ENCODE results near the gene EEF2KMT. TPM values are rescaled to one million over a fixed set of nuclear protein-coding genes. Genes with fewer than 3 reads are reported as not detected.

EEF2KMT gene
- total and polyA plus RNA-seq, 2 of the 13 experiments (the other 11 are each of a cell fraction or from before 2014, with no cell fraction given): 10.7 to 26.9 TPM

DNA sequence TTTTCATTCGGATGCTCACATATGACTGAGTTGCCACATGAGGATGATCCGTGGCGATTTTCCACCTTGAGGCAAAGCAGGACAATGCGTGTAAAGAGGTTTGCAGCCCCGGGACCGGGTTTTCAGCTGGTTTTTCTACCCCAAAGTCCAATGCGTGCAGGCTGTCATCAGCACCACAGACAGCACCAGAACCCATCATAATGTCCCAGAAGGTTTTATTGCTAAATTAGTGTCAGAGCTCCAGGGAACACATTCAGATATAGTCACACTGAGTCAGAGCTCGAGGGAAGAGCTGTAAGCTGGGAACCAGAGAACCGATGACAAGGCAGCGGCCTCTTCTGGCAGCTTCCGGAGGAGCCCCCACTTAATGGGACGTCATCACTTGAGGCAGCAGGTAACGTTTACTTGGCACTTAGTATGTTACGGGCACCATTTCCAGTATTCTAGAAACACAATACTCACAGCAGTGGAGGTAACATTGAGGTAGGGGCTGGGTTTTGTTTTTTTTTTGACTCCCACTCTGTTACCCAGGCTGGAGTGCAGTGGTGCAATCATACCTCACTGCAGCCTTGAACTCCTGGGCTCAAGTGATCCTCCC is 54.9 kb downstream of the EEF2KMT start (continued):
- TF ChIP-seq E2F2 (CRISPR knock-in tag; IDR thresholded peaks at IDR 0.05; ENCODE audit: borderline replicate concordance): 0 out of 2 replicates have a peak, but pooled peaks have one; percentile 39
- TF ChIP-seq ZNF543 (CRISPR knock-in tag; IDR thresholded peaks at IDR 0.05): 0 out of 2 replicates have a peak, but pooled peaks have one; percentile 8
- TF ChIP-seq STAG1 (CRISPR knock-in tag; IDR thresholded peaks at IDR 0.05): peak; percentile 85
- TF ChIP-seq GABPB1 (CRISPR knock-in tag; IDR thresholded peaks at IDR 0.05): peak; percentile 38; the same call in 1 of the 2 replicates
- TF ChIP-seq CREB1 (IDR thresholded peaks at IDR 0.05): peak; percentile 91
- TF ChIP-seq CREB1 (CRISPR knock-in tag; IDR thresholded peaks at IDR 0.05): peak; percentile 72
- no peak for TF ChIP-seq RARA (CRISPR knock-in tag; IDR thresholded peaks at IDR 0.05)
- TF ChIP-seq MED1 (CRISPR knock-in tag; IDR thresholded peaks at IDR 0.05): peak; percentile 51; the same call in 1 of the 2 replicates
- peak; percentile 63; the same call in 1 of the 2 replicates for TF ChIP-seq ERF (CRISPR knock-in tag; IDR thresholded peaks at IDR 0.05)
- TF ChIP-seq ZNF770 (CRISPR knock-in tag; IDR thresholded peaks at IDR 0.05): peak; percentile 34; the same call in 1 of the 2 replicates
- TF ChIP-seq ZNF569 (CRISPR knock-in tag; IDR thresholded peaks at IDR 0.05; ENCODE audit: borderline replicate concordance): no peak
- TF ChIP-seq, protein P1, sequence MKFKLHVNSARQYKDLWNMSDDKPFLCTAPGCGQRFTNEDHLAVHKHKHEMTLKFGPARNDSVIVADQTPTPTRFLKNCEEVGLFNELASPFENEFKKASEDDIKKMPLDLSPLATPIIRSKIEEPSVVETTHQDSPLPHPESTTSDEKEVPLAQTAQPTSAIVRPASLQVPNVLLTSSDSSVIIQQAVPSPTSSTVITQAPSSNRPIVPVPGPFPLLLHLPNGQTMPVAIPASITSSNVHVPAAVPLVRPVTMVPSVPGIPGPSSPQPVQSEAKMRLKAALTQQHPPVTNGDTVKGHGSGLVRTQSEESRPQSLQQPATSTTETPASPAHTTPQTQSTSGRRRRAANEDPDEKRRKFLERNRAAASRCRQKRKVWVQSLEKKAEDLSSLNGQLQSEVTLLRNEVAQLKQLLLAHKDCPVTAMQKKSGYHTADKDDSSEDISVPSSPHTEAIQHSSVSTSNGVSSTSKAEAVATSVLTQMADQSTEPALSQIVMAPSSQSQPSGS (CRISPR knock-in tag; IDR thresholded peaks at IDR 0.05): 0 out of 2 replicates have a peak, but pooled peaks have one; percentile 19
- TF ChIP-seq, protein P2, sequence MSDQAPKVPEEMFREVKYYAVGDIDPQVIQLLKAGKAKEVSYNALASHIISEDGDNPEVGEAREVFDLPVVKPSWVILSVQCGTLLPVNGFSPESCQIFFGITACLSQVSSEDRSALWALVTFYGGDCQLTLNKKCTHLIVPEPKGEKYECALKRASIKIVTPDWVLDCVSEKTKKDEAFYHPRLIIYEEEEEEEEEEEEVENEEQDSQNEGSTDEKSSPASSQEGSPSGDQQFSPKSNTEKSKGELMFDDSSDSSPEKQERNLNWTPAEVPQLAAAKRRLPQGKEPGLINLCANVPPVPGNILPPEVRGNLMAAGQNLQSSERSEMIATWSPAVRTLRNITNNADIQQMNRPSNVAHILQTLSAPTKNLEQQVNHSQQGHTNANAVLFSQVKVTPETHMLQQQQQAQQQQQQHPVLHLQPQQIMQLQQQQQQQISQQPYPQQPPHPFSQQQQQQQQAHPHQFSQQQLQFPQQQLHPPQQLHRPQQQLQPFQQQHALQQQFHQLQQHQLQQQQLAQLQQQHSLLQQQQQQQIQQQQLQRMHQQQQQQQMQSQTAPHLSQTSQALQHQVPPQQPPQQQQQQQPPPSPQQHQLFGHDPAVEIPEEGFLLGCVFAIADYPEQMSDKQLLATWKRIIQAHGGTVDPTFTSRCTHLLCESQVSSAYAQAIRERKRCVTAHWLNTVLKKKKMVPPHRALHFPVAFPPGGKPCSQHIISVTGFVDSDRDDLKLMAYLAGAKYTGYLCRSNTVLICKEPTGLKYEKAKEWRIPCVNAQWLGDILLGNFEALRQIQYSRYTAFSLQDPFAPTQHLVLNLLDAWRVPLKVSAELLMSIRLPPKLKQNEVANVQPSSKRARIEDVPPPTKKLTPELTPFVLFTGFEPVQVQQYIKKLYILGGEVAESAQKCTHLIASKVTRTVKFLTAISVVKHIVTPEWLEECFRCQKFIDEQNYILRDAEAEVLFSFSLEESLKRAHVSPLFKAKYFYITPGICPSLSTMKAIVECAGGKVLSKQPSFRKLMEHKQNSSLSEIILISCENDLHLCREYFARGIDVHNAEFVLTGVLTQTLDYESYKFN (CRISPR knock-in tag; conservative IDR thresholded peaks at IDR 0.05): 0 out of 2 replicates have a peak, but pooled peaks have one; percentile 15
- peak; percentile 50; the same call in 1 of the 2 replicates for TF ChIP-seq ZMYM3 (CRISPR knock-in tag; IDR thresholded peaks at IDR 0.05)
- TF ChIP-seq MYC (CRISPR knock-in tag; IDR thresholded peaks at IDR 0.05; ENCODE audit: borderline replicate concordance): peak; percentile 27; the same call in 1 of the 2 replicates
- TF ChIP-seq RAD21 (CRISPR knock-in tag; IDR thresholded peaks at IDR 0.05): peak; percentile 68; the same call in 1 of the 2 replicates
- TF ChIP-seq NONO (IDR thresholded peaks at IDR 0.05): no peak
- no peak for TF ChIP-seq NONO (CRISPR knock-in tag; conservative IDR thresholded peaks at IDR 0.05)
- 0 out of 2 replicates have a peak, but pooled peaks have one; percentile 15 for TF ChIP-seq FOXA3 (CRISPR knock-in tag; IDR thresholded peaks at IDR 0.05)
- peak; percentile 12; the same call in 1 of the 2 replicates for TF ChIP-seq ZFY (CRISPR knock-in tag; IDR thresholded peaks at IDR 0.05)
